ENCODE results near the gene EHD3.

DNA sequence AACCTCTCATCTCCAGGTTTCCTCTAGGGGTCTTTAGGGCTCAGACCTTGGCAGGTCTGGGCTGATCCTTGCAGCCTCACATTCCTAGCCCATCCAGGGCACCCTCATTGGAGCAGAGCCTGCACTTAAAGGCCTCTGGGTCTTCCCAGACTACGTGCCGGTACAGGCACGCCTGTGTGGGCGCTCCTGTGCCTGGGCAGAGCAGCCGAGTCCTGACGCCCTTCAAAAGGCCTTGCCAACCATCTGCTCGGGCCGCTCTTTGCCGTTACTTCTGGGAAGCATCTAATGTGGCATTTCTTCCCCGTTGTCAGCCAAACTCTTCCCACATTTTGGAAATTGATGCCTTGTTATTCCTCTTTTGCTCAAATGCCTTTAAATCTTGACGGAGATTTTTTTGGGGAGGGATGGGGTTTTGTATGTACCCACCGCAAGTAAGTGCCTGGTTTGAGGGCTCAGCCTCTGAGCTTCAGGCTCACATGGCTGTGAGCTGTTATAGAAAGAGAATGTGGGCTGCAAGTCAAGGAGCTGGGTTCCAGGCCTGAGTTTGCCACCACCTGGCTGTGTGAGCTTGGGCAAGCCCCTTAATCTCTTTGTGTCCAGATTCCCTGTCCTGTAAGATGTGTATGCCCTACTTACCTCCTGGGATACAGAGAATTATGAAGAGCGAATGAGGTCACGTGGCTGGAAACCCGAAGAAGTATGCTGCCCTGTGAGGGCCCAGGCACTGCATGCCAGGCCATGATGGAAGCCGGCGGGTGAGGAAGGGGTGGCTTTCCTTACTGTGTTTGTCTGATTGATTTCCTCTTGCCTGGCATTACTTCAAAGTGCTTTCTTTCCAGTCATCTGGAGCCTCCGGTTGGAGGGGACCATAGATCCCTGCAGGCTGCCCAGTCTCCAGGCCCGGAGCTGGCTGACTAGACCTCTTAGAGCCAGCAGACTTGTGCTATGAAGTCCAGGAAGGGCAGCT is 20.6 kb downstream of the EHD3 start:
- TF ChIP-seq, protein P1, sequence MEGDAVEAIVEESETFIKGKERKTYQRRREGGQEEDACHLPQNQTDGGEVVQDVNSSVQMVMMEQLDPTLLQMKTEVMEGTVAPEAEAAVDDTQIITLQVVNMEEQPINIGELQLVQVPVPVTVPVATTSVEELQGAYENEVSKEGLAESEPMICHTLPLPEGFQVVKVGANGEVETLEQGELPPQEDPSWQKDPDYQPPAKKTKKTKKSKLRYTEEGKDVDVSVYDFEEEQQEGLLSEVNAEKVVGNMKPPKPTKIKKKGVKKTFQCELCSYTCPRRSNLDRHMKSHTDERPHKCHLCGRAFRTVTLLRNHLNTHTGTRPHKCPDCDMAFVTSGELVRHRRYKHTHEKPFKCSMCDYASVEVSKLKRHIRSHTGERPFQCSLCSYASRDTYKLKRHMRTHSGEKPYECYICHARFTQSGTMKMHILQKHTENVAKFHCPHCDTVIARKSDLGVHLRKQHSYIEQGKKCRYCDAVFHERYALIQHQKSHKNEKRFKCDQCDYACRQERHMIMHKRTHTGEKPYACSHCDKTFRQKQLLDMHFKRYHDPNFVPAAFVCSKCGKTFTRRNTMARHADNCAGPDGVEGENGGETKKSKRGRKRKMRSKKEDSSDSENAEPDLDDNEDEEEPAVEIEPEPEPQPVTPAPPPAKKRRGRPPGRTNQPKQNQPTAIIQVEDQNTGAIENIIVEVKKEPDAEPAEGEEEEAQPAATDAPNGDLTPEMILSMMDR (IDR thresholded peaks at IDR 0.05; ENCODE audit: insufficient read depth, low read length, poor library complexity, severe bottlenecking): no peak
- no peak for TF ChIP-seq EZH2phosphoT487 (conservative IDR thresholded peaks at IDR 0.05; ENCODE audit: low read length)

Data from SU-DHL-6 (cell line).